Measurements from ENCODE around the gene DNAH6.

DNA sequence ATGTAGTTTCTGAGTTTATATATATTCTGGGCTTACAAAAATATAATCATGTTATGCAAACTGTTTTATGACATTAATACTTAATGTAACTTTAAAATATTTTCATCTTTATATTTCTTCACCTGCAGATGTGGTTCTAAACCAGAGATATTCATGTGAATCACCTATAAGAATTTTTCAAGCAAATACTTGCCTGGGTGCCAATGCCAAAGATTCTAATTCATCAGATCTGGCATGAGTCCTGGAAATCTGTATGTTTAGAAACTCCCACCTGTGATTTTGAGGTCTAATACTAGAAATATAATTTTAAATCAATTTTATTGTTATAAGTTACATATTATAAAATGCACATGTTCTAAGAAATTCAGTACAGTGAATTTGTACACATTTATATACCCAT is 19.9 kb upstream of the DNAH6 start:
- TF ChIP-seq, protein P1, sequence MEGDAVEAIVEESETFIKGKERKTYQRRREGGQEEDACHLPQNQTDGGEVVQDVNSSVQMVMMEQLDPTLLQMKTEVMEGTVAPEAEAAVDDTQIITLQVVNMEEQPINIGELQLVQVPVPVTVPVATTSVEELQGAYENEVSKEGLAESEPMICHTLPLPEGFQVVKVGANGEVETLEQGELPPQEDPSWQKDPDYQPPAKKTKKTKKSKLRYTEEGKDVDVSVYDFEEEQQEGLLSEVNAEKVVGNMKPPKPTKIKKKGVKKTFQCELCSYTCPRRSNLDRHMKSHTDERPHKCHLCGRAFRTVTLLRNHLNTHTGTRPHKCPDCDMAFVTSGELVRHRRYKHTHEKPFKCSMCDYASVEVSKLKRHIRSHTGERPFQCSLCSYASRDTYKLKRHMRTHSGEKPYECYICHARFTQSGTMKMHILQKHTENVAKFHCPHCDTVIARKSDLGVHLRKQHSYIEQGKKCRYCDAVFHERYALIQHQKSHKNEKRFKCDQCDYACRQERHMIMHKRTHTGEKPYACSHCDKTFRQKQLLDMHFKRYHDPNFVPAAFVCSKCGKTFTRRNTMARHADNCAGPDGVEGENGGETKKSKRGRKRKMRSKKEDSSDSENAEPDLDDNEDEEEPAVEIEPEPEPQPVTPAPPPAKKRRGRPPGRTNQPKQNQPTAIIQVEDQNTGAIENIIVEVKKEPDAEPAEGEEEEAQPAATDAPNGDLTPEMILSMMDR (IDR thresholded peaks at IDR 0.05 in 2 of 3, conservative IDR thresholded peaks at IDR 0.05 in 1 of 3; ENCODE audit: control insufficient read depth in 2 of 3, extremely low read depth in 1 of 3, insufficient read depth in 1 of 3, low read depth in 3 of 3, low read length in 3 of 3), result no peak
- TF ChIP-seq ETV6 (conservative IDR thresholded peaks at IDR 0.05 in 1 of 2, IDR thresholded peaks at IDR 0.05 in 1 of 2; ENCODE audit: borderline replicate concordance in 1 of 2, low read depth in 1 of 2), result no peak
- TF ChIP-seq SMC3 (IDR thresholded peaks at IDR 0.05; ENCODE audit: borderline replicate concordance, low read length), result no peak
- no peak for TF ChIP-seq NFXL1 (IDR thresholded peaks at IDR 0.05; ENCODE audit: borderline replicate concordance)
- TF ChIP-seq, protein P2, sequence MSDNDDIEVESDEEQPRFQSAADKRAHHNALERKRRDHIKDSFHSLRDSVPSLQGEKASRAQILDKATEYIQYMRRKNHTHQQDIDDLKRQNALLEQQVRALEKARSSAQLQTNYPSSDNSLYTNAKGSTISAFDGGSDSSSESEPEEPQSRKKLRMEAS (IDR thresholded peaks at IDR 0.05; ENCODE audit: low read depth, low read length), result no peak
- TF ChIP-seq, protein P3, sequence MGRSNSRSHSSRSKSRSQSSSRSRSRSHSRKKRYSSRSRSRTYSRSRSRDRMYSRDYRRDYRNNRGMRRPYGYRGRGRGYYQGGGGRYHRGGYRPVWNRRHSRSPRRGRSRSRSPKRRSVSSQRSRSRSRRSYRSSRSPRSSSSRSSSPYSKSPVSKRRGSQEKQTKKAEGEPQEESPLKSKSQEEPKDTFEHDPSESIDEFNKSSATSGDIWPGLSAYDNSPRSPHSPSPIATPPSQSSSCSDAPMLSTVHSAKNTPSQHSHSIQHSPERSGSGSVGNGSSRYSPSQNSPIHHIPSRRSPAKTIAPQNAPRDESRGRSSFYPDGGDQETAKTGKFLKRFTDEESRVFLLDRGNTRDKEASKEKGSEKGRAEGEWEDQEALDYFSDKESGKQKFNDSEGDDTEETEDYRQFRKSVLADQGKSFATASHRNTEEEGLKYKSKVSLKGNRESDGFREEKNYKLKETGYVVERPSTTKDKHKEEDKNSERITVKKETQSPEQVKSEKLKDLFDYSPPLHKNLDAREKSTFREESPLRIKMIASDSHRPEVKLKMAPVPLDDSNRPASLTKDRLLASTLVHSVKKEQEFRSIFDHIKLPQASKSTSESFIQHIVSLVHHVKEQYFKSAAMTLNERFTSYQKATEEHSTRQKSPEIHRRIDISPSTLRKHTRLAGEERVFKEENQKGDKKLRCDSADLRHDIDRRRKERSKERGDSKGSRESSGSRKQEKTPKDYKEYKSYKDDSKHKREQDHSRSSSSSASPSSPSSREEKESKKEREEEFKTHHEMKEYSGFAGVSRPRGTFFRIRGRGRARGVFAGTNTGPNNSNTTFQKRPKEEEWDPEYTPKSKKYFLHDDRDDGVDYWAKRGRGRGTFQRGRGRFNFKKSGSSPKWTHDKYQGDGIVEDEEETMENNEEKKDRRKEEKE (IDR thresholded peaks at IDR 0.05), result no peak
- TF ChIP-seq RFX5 (IDR thresholded peaks at IDR 0.05; ENCODE audit: low read depth, low read length), result no peak
- TF ChIP-seq RAD21 (IDR thresholded peaks at IDR 0.05; ENCODE audit: insufficient read depth, low read depth, low read length), result no peak

Data from GM12878 (cell line).